SK-N-SH (cell line): ENCODE measurements around the gene C8G. TPM values are rescaled to one million over a fixed set of nuclear protein-coding genes. Genes with fewer than 3 reads are reported as not detected.

Source experiments
- CTCF ChIA-PET: fragments of 300-600, 350-600 bp; formaldehyde crosslinking; extraction: SDS; loops from one replicate; lab custom pipeline; 2021; lab: Yijun Ruan, JAX
- POLR2A ChIA-PET: fragments of 350-600 bp; sonication (Branson Sonifier 250); formaldehyde crosslinking; extraction: SDS; loops from one replicate; lab custom pipeline; 2020; ENCODE audit warnings: antibody characterized with exemption, inconsistent platforms; lab: Yijun Ruan, JAX
- DNase-seq: peaks from one replicate; pipeline ENCODE4 v3.0.0; 2012
- H2AFZ ChIP-seq: fragments of 200-600 bp; sonication (generic); 2 replicates; pipeline ENCODE4 v1.8.1; 2016; ENCODE audit warnings: antibody characterized with exemption, mild to moderate bottlenecking, low read depth
- H3F3A ChIP-seq: fragments of 200-600 bp; sonication (generic); replicated peaks from 2 replicates; pipeline ENCODE3; 2016; ENCODE audit warnings: antibody characterized with exemption, mild to moderate bottlenecking; ENCODE audit not compliant: insufficient read depth
- H3K27ac ChIP-seq, 2 experiments: fragments of 200-500 bp in 1 of 2; fragments of 200-600 bp in 1 of 2; sonication (Bioruptor generic) in 1 of 2; sonication (generic), shearing (Covaris generic) in 1 of 2; 2 replicates each; pipeline versions ENCODE4 v1.5.1 to v1.6.1; 2014 to 2016; ENCODE audit warnings: low read depth in 2 of 2, inconsistent platforms in 1 of 2, low read length in 1 of 2, mild to moderate bottlenecking in 1 of 2, mixed read lengths in 1 of 2
- H3K27me3 ChIP-seq: fragments of 200-600 bp; sonication (generic), shearing (Covaris generic); 2 replicates; pipeline ENCODE4 v1.6.1; 2016; ENCODE audit warnings: mixed run types; ENCODE audit not compliant: insufficient read depth
- H3K36me3 ChIP-seq, 2 experiments: fragments of 200-500 bp in 1 of 2; fragments of 200-600 bp in 1 of 2; sonication (Bioruptor generic) in 1 of 2; sonication (generic) in 1 of 2; replicated peaks in 1 of 2; 2 replicates each; pipeline versions ENCODE3 to v1.5.1; 2014 to 2016; ENCODE audit warnings: low read length in 1 of 2, mild to moderate bottlenecking in 1 of 2; ENCODE audit not compliant: insufficient read depth in 2 of 2, control insufficient read depth in 1 of 2
- H3K4me1 ChIP-seq, 2 experiments: fragments of 200-500 bp in 1 of 2; fragments of 200-600 bp in 1 of 2; sonication (Bioruptor generic) in 1 of 2; sonication (generic), shearing (Covaris generic) in 1 of 2; 2 replicates each; pipeline versions ENCODE4 v1.5.1 to v1.6.1; 2014 to 2016; ENCODE audit warnings: low read depth in 1 of 2, low read length in 1 of 2, mixed run types in 1 of 2; ENCODE audit not compliant: insufficient read depth in 2 of 2, control insufficient read depth in 1 of 2
- H3K4me2 ChIP-seq: fragments of 200-600 bp; sonication (generic), shearing (Covaris generic); 2 replicates; pipeline ENCODE4 v1.6.1; 2017; ENCODE audit warnings: mixed run types
- H3K4me3 ChIP-seq, 2 experiments: fragments of 200-500 bp in 1 of 2; fragments of 200-600 bp in 1 of 2; sonication (Bioruptor generic) in 1 of 2; sonication (generic), shearing (Covaris generic) in 1 of 2; 2 replicates each; pipeline versions ENCODE4 v1.5.1 to v1.8.1; 2014 to 2016; ENCODE audit warnings: low read depth in 2 of 2, inconsistent platforms in 1 of 2, low read length in 1 of 2, mild to moderate bottlenecking in 1 of 2, mixed read lengths in 1 of 2, moderate library complexity in 1 of 2
- H3K79me2 ChIP-seq: fragments of 200-600 bp; sonication (generic); 2 replicates; pipeline ENCODE4 v1.8.1; 2017; ENCODE audit warnings: mild to moderate bottlenecking; ENCODE audit not compliant: insufficient read depth
- H3K9ac ChIP-seq: fragments of 200-600 bp; sonication (generic); 2 replicates; pipeline ENCODE4 v1.6.1; 2017; ENCODE audit warnings: mixed run types
- H3K9me2 ChIP-seq: fragments of 200-600 bp; sonication (generic); 2 replicates; pipeline ENCODE4 v1.6.1; 2017; ENCODE audit warnings: mixed run types
- H3K9me3 ChIP-seq: fragments of 200-600 bp; sonication (generic); 2 replicates; pipeline ENCODE4 v1.6.1; 2017; ENCODE audit warnings: mixed run types, mild to moderate bottlenecking, moderate library complexity
- H4K20me1 ChIP-seq: fragments of 200-600 bp; sonication (generic); 2 replicates; pipeline ENCODE4 v1.6.1; 2017; ENCODE audit warnings: mild to moderate bottlenecking, mixed run types; ENCODE audit not compliant: insufficient read depth
- ELF1 ChIP-seq: IDR thresholded peaks from 2 replicates; pipeline ENCODE4 v1.4.0; 2012
- EP300 ChIP-seq, 2 experiments: IDR thresholded peaks; 2 replicates each; pipeline versions ENCODE4 v1.4.0 to v1.6.1; 2012; ENCODE audit warnings: borderline replicate concordance in 1 of 2, low read depth in 1 of 2, low read length in 1 of 2
- MEF2A ChIP-seq: IDR thresholded peaks from 2 replicates; pipeline ENCODE4 v1.4.0; 2012; ENCODE audit warnings: low read depth, borderline replicate concordance
- NFIC ChIP-seq: IDR thresholded peaks from 2 replicates; pipeline ENCODE4 v1.4.0; 2012; ENCODE audit warnings: borderline replicate concordance
- NRF1 ChIP-seq: IDR thresholded peaks from 2 replicates; pipeline ENCODE4 v1.6.1; 2012; ENCODE audit warnings: low read depth, mild to moderate bottlenecking, low read length
- RAD21 ChIP-seq: IDR thresholded peaks from 2 replicates; pipeline ENCODE4 v1.6.1; 2012; ENCODE audit warnings: mild to moderate bottlenecking, low read length
- SIN3A ChIP-seq: IDR thresholded peaks from 2 replicates; pipeline ENCODE4 v1.6.1; 2012; ENCODE audit warnings: low read depth, mild to moderate bottlenecking, low read length, moderate library complexity, borderline replicate concordance
- YY1 ChIP-seq: IDR thresholded peaks from 2 replicates; pipeline ENCODE4 v1.4.0; 2012; ENCODE audit warnings: low read depth, mild to moderate bottlenecking
- WGBS: methylation state at CpG from one replicate; pipeline ENCODE4 v1.1.6; 2017; ENCODE audit warnings: low lambda C conversion rate; 5-methylcytosine and 5-hydroxymethylcytosine counted together
- polyA plus RNA-seq, 3 experiments: library from polyadenylated mRNA; depleted of rRNA; stranded (reverse); fragments of >200 nt; gene quantifications; 2 replicates each; pipeline ENCODE4 v1.2.3, GENCODE V29; 2012
- TF ChIP-seq, protein P1 (sequence below): IDR thresholded peaks from 2 replicates; pipeline ENCODE4 v1.4.0; 2012; ENCODE audit warnings: low read depth, borderline replicate concordance
- TF ChIP-seq, protein P2 (sequence below): IDR thresholded peaks from 2 replicates; pipeline ENCODE4 v1.6.1; 2012; ENCODE audit warnings: mild to moderate bottlenecking, low read depth, low read length, moderate library complexity
- TF ChIP-seq, protein P3 (sequence below): IDR thresholded peaks from 2 replicates; pipeline ENCODE4 v1.4.0; 2012; ENCODE audit warnings: low read depth
- TF ChIP-seq, protein P4 (sequence below): fragments of 150-350 bp; IDR thresholded peaks from 2 replicates; pipeline ENCODE4 v1.6.1; 2016; ENCODE audit warnings: mild to moderate bottlenecking, low read depth, low read length

C8G gene
- polyA plus RNA-seq, 1 of the 3 experiments (the other 2 are of a cell fraction) = 0.28 TPM

DNA sequence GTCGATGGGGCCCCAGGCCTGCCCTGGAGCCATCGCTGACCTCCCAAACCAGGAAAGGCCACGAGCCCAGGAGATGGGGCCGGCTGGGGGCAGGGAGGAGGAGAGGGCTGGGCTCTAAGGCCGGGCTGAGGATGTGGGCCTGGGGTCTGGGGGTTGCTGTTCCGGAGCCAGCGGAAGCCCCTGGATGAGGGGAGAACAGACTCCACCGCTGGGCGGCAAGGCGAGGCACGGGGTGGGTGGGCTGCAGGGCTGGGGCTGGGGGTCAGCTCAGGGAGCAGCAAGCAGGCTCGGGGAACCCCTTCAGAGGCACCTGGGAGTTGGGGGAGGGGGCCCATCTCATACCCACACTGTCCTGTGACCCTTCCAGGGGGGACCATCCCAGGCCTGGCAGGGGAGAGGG lies 18.7 kb downstream of the C8G start:
- CTCF ChIA-PET = interaction anchor here (0.6 to 1.9 kb wide), 3 partner anchors 62 to 67 kb away, joined by 3 to 7 read pairs (median 4); no protein-coding TSS in a partner anchor
- WGBS = 67% methylated on average over 1 of the region's 12 CpGs

DNA sequence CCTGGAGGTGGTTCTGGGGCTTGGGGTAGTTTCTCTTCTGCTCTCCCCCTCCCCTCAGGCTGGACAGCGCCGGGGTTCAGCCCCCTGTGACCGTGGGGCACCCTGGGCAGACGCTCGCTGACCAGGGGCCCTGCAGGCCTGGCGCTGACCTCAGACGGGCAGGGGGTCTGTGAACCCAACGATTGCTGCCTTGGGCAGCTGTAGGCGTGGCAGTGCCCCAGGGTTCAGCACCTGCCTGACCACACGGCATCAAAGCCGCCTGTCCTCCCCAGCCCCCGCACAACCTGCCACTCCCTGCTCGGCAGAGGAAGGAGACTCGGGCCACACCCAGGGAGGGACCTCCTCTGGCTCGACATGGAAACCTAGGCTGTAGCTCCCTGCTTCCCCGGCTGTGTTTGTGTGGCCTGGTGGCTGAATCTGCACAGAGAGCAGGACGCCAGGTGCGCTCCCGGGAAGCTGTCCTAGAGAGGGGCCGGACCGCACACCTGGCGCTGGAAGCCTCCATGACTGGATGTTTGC lies 19.2 kb downstream of the C8G start:
- H3K9me3 ChIP-seq = no peaks in the 10 kb centered on the region
- H3K9me2 ChIP-seq = no peaks in the 10 kb centered on the region
- no peaks in the 10 kb centered on the region for H3K36me3 ChIP-seq
- 77% methylated on average over 4 of the region's 22 CpGs for WGBS
- H3K4me2 ChIP-seq = no peak overlapping the region
- no peak for TF ChIP-seq NFIC
- no peak for TF ChIP-seq EP300 (IDR thresholded peaks at IDR 0.05; ENCODE audit: borderline replicate concordance in 1 of 2, low read depth in 1 of 2, low read length in 1 of 2)
- TF ChIP-seq, protein P1, sequence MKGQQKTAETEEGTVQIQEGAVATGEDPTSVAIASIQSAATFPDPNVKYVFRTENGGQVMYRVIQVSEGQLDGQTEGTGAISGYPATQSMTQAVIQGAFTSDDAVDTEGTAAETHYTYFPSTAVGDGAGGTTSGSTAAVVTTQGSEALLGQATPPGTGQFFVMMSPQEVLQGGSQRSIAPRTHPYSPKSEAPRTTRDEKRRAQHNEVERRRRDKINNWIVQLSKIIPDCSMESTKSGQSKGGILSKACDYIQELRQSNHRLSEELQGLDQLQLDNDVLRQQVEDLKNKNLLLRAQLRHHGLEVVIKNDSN = no peak
- TF ChIP-seq, protein P2, sequence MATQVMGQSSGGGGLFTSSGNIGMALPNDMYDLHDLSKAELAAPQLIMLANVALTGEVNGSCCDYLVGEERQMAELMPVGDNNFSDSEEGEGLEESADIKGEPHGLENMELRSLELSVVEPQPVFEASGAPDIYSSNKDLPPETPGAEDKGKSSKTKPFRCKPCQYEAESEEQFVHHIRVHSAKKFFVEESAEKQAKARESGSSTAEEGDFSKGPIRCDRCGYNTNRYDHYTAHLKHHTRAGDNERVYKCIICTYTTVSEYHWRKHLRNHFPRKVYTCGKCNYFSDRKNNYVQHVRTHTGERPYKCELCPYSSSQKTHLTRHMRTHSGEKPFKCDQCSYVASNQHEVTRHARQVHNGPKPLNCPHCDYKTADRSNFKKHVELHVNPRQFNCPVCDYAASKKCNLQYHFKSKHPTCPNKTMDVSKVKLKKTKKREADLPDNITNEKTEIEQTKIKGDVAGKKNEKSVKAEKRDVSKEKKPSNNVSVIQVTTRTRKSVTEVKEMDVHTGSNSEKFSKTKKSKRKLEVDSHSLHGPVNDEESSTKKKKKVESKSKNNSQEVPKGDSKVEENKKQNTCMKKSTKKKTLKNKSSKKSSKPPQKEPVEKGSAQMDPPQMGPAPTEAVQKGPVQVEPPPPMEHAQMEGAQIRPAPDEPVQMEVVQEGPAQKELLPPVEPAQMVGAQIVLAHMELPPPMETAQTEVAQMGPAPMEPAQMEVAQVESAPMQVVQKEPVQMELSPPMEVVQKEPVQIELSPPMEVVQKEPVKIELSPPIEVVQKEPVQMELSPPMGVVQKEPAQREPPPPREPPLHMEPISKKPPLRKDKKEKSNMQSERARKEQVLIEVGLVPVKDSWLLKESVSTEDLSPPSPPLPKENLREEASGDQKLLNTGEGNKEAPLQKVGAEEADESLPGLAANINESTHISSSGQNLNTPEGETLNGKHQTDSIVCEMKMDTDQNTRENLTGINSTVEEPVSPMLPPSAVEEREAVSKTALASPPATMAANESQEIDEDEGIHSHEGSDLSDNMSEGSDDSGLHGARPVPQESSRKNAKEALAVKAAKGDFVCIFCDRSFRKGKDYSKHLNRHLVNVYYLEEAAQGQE = no peak
- TF ChIP-seq YY1 = no peak
- TF ChIP-seq NRF1 = no peak
- TF ChIP-seq RAD21 = no peak
- TF ChIP-seq, protein P3, sequence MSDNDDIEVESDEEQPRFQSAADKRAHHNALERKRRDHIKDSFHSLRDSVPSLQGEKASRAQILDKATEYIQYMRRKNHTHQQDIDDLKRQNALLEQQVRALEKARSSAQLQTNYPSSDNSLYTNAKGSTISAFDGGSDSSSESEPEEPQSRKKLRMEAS = no peak
- no peak for DNase-seq
- no peak overlapping the region for H2AFZ ChIP-seq
- CTCF ChIA-PET = interaction anchor here (0.6 to 1.9 kb wide), 6 partner anchors 9 to 172 kb away, joined by 3 to 7 read pairs (median 4); partner anchors contain the start of gene PTGDS
- no peak overlapping the region for H3K27ac ChIP-seq
- H3K4me3 ChIP-seq = no peak overlapping the region
- H3F3A ChIP-seq = no peaks in the 10 kb centered on the region
- peaks cover 0 to 8% of the 10 kb centered on the region in 2 experiments; a peak in 1 of 4 replicates for H3K4me1 ChIP-seq
- no peak overlapping the region for H3K9ac ChIP-seq
- H4K20me1 ChIP-seq = no peaks in the 10 kb centered on the region
- H3K79me2 ChIP-seq = no peaks in the 10 kb centered on the region
- no peaks in the 10 kb centered on the region for H3K27me3 ChIP-seq
- POLR2A ChIA-PET = no interaction called here

More for the DNA sequence above, 18.7 kb downstream of the C8G start:
- Histone ChIP-seq H2AFZ (no peak overlapping the region), H3K9me2 (no peaks in the 10 kb centered on the region), H3K36me3 (no peaks in the 10 kb centered on the region), H3K27ac (no peak overlapping the region), H3K4me2 (no peak overlapping the region), H4K20me1 (no peaks in the 10 kb centered on the region), H3K4me1 (peaks cover 0 to 8% of the 10 kb centered on the region in 2 experiments; a peak in 1 of 4 replicates), H3K9me3 (no peaks in the 10 kb centered on the region), H3K27me3 (no peaks in the 10 kb centered on the region), H3F3A (no peaks in the 10 kb centered on the region), H3K4me3 (no peak overlapping the region), H3K79me2 (no peaks in the 10 kb centered on the region), H3K9ac (no peak overlapping the region)
- no peak for DNase-seq
- POLR2A ChIA-PET = no interaction called here
- TF ChIP-seq ELF1 = no peak
- no peak for TF ChIP-seq NFIC
- no peak for TF ChIP-seq MEF2A
- no peak for TF ChIP-seq SIN3A
- TF ChIP-seq, protein P4, sequence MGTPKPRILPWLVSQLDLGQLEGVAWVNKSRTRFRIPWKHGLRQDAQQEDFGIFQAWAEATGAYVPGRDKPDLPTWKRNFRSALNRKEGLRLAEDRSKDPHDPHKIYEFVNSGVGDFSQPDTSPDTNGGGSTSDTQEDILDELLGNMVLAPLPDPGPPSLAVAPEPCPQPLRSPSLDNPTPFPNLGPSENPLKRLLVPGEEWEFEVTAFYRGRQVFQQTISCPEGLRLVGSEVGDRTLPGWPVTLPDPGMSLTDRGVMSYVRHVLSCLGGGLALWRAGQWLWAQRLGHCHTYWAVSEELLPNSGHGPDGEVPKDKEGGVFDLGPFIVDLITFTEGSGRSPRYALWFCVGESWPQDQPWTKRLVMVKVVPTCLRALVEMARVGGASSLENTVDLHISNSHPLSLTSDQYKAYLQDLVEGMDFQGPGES = no peak
